GM19239 (cell line): Measurements from ENCODE around the gene COPZ2.
"Not testable (repeated sequence)": the region's sequence is repeated elsewhere in the genome, so short reads cannot be mapped to it uniquely, and the experiment has no call there.

Experiments used
- DNase-seq: peaks from one replicate; pipeline ENCODE4 v3.0.0; 2011; ENCODE audit warnings: low spot score; ENCODE audit not compliant: insufficient read length
- FAIRE-seq: peaks from 2 replicates; lab custom pipeline; 2011; peaks lifted over from hg19 to GRCh38; lab: Jason Lieb, UNC

Gene COPZ2

DNA sequence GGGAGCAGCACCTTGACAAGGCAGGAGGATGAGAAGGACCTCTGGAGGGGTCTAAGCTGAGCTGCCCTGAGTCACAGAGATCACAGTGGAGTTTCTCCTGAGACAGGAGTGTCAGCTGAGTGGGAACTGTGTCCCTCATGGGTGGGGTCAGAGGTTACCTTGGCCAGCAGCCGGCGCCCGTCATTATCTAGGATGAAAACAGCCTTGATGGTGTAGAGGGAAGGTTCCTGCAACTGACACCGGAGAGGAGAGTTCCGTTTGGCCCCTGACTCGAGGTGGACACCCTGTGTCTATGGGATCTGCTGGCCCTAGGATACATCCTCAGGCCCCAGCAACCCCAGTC, 933 bp downstream of the COPZ2 start:
- FAIRE-seq (no peak), DNase-seq (no peak)

DNA sequence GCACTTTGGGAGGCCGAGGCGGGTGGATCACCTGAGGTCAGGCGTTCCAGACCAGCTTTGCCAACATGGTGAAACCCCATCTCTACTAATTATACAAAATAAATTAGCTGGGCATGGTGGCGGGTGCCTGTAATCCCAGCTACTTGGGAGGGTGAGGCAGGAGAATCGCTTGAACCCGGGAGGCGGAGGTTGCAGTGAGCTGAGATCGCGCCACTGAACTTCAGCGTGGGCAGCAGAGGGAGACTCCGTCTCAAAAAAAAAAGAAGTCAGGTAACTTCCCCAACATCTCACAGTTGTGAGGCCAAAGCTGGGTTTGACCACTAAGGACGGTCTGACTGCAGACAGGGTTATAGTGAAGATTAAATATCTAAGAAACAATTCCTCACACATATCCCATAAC, 2.9 kb downstream of the COPZ2 start:
- not testable (repeated sequence) for DNase-seq, FAIRE-seq

GRCh38 chr17:48031966-48032365, 5.6 kb downstream of the COPZ2 start:
- no peak for DNase-seq
- FAIRE-seq, result no peak

DNA sequence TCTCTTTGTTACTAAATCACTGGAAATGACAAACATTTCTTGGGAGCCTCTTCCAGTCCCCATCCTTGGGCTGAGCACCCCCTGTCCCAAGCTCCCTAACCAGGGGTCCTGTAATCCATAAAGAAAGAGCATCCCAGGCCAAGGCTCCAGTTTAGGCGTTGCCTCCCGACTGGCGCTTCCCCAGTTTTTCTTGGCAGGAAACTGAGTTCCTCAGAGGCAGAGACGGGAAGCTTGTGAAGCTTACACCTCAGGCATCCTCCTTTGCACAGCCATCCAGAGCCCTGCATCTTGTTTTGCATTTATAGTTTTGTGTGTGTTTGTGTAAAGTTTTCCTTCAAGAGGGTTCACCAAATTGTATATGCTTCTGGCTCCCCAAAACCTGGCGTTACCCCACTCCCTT, 7.1 kb downstream of the COPZ2 start:
- DNase-seq (no peak), FAIRE-seq (no peak)

GRCh38 chr17:48028736-48029135, 8.9 kb downstream of the COPZ2 start:
- FAIRE-seq, result no peak
- no peak for DNase-seq

GRCh38 chr17:48027322-48027981, 10.1 kb downstream of the COPZ2 start:
- DNase-seq (no peak), FAIRE-seq (no peak)

DNA sequence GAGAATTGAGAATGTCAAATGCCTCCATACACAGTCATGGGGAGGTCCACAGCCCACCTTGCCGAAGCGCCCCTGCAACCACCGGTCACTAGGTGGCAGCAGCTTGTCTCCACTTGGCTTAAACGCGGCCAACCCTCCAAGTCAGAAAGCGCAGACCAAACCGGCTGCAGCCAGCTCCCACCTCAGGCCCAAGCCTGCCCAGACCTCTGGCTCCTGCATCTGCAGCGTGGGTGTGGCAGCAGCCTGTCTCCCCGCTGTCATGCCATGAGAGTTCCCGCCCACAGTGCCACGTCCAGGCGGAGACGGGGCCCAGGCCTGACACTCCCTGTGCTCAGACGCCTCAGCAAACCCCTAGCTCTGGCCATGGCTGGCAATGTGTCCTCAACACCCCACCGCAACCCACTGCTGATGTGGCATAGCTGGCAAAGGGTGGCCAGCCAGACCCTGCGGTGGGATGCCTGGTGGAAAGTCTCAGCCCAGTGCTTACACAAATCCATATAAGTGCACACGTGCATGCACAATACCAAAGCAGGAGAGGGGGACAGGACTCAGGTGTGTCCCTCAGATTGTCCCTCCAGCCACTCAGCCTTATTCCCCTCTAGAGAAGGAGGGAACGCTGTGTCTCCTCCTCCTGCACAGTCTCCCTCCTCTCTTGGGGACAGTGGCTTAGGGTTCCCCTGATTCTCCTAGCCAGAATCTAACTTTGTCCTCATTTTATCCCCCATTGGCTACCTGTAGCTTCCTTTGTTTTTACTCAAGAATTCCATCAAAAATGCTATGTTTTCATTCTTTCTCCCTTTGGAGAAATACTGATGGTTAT, 10.9 kb downstream of the COPZ2 start:
- peak; percentile 26 for FAIRE-seq
- peak; percentile 74 for DNase-seq

- no peak for FAIRE-seq
- no peak for DNase-seq
Observed at GRCh38 chr17:48025904-48026501, 11.6 kb downstream of the COPZ2 start.

GRCh38 chr17:48025040-48025903, 12.3 kb downstream of the COPZ2 start:
- DNase-seq (peak; percentile 85), FAIRE-seq (peak; percentile 88)

GRCh38 chr17:48024149-48025039, 13.2 kb downstream of the COPZ2 start:
- no peak for FAIRE-seq

DNA sequence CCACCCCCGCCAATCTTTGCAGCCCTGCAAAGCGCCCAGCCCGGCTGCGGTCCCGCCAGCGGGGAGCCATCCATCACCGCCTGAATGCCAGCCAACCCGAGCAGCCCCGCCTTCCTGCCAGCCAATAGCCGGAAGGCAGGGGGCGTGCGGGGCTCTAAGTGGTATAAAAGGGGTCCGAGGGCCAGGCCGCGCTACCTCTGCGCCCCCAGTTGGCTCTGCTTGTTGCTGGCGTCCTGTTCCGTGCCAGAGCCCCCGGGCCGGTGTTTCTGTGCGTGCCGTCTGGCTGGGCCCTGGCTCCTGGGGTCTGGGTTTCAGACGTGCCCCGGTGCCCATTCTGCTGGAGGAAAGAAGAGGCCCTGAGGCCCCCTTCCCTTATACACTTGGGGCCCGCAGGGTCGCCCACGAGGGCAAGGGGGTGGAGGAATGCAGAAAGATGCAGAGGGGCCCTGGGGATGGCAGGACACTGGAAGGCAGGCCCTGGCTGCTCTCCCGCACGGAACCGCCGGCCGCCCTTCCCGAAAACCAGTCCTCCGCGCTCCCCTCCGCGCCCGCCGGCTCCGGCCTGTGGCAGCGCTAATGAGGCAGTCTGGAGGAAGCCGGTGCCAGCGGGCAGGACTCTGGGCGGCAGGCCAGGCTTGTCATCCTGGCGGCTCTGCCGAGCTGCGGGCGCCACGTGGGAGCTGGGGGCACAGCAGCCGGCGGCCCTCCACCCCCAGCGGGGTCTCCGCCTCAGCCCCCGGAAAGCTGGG, 14.0 kb downstream of the COPZ2 start:
- FAIRE-seq (no peak), DNase-seq (no peak)

More at GRCh38 chr17:48024149-48025039, 13.2 kb downstream of the COPZ2 start:
- no peak for DNase-seq

DNA sequence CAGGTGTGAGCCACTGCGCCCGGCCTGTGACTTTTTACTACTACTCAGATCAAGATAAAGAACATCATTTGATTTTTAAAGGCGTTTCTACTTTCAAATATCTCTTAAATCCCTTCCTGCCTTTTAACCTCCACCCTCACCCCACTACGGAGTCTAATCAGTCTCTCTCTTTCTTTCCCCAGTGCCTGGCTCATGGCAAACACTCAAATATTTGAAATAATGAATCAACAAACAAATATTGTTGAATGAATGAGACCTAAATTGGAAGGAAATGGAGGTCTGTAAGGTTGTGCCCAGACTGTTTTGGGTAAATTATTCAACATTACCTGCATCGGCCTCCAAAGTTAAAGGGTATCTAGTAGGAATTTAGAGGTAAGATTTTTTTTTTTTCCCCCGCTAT, 14.7 kb downstream of the COPZ2 start:
- FAIRE-seq (no peak), DNase-seq (no peak)

GRCh38 chr17:48021934-48022333, 15.7 kb downstream of the COPZ2 start:
- DNase-seq (no peak), FAIRE-seq (no peak)

- FAIRE-seq, DNase-seq: not testable (repeated sequence)
Observed at GRCh38 chr17:48017817-48018158, 19.8 kb downstream of the COPZ2 start.

GRCh38 chr17:48016112-48016511, 21.5 kb downstream of the COPZ2 start:
- FAIRE-seq, result no peak
- DNase-seq, result no peak

- no peak for DNase-seq
- FAIRE-seq, result no peak
Observed at GRCh38 chr17:48014595-48015111, 22.9 kb downstream of the COPZ2 start.

DNA sequence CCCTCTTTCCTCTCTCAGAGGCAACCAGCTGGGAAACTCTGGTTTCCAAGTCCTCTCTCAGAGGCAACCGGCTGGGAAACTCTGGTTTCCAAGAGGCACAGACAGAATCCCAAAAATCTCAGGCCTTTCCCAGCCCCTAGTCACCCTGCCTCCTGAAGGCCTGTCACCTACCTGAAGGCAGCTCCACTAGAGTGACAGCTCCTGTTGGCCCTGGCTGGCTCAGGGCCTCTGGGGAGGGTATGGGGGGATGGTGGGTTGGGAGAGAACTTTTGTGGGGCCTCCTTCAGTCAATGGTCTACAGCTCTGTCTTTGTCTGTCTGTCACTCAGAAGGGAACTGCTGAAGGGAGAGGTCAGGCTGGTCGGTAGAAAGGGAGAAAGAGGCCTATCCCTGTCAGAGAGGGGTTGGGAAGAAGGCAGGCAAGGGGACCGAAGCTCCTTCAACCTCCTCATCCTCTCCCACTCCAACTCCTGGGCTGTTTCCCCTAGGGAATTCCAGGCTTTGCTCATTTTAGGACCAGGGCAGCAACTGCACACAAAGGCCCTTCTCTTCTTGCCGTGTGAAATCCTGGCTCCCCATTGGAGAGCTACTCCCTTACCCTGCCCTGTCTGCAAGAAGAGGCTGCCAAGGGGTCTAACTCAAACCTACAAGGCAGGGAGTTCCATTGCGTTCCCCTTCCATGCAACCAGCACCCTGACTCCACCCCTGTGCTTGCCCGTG, 23.6 kb downstream of the COPZ2 start:
- no peak for FAIRE-seq
- DNase-seq, result no peak

GRCh38 chr17:48012654-48013053, 24.9 kb downstream of the COPZ2 start:
- no peak for DNase-seq
- no peak for FAIRE-seq
